Loucy (cell line): Measurements from ENCODE around the gene NFIX.

Experiments used
- H2AFZ ChIP-seq: fragments of 200-600 bp; sonication (generic); 2 replicates; pipeline ENCODE4 v1.6.0; 2016; ENCODE audit warnings: antibody characterized with exemption, mild to moderate bottlenecking, low read length, moderate library complexity
- H3F3A ChIP-seq: fragments of 200-600 bp; 2 replicates; pipeline ENCODE4 v1.6.0; 2016; ENCODE audit warnings: antibody characterized with exemption, low read depth, mild to moderate bottlenecking
- H3K27me3 ChIP-seq: fragments of 200-600 bp; sonication (generic); 2 replicates; pipeline ENCODE4 v1.6.1; 2014; ENCODE audit warnings: low read length, mild to moderate bottlenecking; ENCODE audit not compliant: insufficient read depth, poor library complexity, severe bottlenecking
- H3K36me3 ChIP-seq: fragments of 200-600 bp; sonication (generic); 2 replicates; pipeline ENCODE4 v1.6.1; 2016; ENCODE audit warnings: low read length; ENCODE audit not compliant: insufficient read depth
- H3K4me1 ChIP-seq: fragments of 200-600 bp; sonication (generic); 2 replicates; pipeline ENCODE4 v1.5.1; 2014; ENCODE audit warnings: low read length, mild to moderate bottlenecking; ENCODE audit not compliant: insufficient read depth, poor library complexity, severe bottlenecking
- H3K4me2 ChIP-seq: fragments of 200-600 bp; sonication (generic); 2 replicates; pipeline ENCODE4 v1.6.0; 2014; ENCODE audit warnings: antibody characterized with exemption, low read length, low read depth, mild to moderate bottlenecking; ENCODE audit not compliant: poor library complexity, severe bottlenecking
- H3K4me3 ChIP-seq: fragments of 200-600 bp; sonication (generic); 2 replicates; pipeline ENCODE4 v1.5.1; 2014; ENCODE audit warnings: low read length, mild to moderate bottlenecking, mixed read lengths; ENCODE audit not compliant: poor library complexity, severe bottlenecking
- H3K79me2 ChIP-seq: fragments of 200-600 bp; sonication (generic); 2 replicates; pipeline ENCODE4 v1.6.1; 2014; ENCODE audit warnings: low read length; ENCODE audit not compliant: insufficient read depth
- H3K9ac ChIP-seq: fragments of 200-600 bp; sonication (generic); 2 replicates; pipeline ENCODE4 v1.6.0; 2014; ENCODE audit warnings: mild to moderate bottlenecking, low read depth, low read length, moderate library complexity; ENCODE audit not compliant: poor library complexity, severe bottlenecking
- H3K9me2 ChIP-seq: fragments of 200-600 bp; sonication (generic); replicated peaks from 2 replicates; pipeline ENCODE4 v1.6.1; 2016; ENCODE audit warnings: low read depth, low read length, mixed read lengths
- H3K9me3 ChIP-seq: fragments of 200-600 bp; sonication (generic); 2 replicates; pipeline ENCODE4 v1.6.1; 2014; ENCODE audit warnings: mild to moderate bottlenecking, antibody characterized with exemption, low read length, low read depth; ENCODE audit not compliant: insufficient read depth
- H4K20me1 ChIP-seq: fragments of 200-600 bp; sonication (generic); 2 replicates; pipeline ENCODE4 v1.6.0; 2014; ENCODE audit warnings: antibody characterized with exemption, low read length, mild to moderate bottlenecking; ENCODE audit not compliant: insufficient read depth, poor library complexity, severe bottlenecking
- EZH2phosphoT487 ChIP-seq: fragments of 200-600 bp; IDR thresholded peaks from 2 replicates; pipeline ENCODE4 v1.6.1; 2018; ENCODE audit warnings: antibody characterized with exemption, mild to moderate bottlenecking, moderate library complexity, borderline replicate concordance
- TF ChIP-seq, protein P1 (sequence below): fragments of 200-600 bp; sonication (generic); conservative IDR thresholded peaks from 2 replicates; pipeline ENCODE4 v1.5.1; 2014; ENCODE audit warnings: mild to moderate bottlenecking, antibody characterized with exemption, low read length

Gene NFIX

DNA sequence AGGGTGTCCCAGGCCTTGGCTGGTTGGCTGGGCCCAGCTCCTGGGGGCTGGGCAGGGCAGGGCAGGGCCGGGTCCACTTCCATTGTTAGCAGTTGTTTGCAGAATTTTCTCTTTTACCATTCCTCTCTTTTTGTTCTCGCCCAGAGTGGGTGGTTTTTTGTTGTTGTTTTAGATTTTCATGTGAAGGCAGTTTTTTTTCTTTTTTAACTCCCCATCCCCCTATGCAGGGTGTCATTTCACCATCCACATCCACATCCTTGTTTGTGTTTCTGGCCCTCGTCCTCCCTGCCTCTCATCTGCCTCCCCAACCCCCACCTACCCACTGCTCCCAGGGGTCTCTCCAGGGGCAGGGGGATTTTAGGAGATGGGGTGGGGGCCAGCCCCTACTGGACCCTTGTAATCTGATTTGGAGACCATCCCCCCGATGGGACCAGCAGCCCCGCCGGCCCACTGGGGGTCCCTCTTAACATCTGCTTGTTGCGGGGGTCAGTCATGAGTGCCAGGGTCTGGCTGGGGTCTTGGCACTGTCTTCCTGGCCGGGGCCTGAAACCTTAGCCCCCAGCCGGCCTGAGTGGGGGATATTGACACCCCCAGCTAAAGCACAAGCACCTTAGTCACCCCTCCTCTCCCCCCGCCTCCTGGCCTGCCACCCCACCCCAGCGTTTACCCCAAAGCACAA lies 144.5 kb downstream of the NFIX start:
- no peaks in the 10 kb centered on the region for H3K27me3 ChIP-seq
- no peaks in the 10 kb centered on the region for H3K9me3 ChIP-seq
- no peaks in the 10 kb centered on the region for H3K4me1 ChIP-seq
- TF ChIP-seq, protein P1, sequence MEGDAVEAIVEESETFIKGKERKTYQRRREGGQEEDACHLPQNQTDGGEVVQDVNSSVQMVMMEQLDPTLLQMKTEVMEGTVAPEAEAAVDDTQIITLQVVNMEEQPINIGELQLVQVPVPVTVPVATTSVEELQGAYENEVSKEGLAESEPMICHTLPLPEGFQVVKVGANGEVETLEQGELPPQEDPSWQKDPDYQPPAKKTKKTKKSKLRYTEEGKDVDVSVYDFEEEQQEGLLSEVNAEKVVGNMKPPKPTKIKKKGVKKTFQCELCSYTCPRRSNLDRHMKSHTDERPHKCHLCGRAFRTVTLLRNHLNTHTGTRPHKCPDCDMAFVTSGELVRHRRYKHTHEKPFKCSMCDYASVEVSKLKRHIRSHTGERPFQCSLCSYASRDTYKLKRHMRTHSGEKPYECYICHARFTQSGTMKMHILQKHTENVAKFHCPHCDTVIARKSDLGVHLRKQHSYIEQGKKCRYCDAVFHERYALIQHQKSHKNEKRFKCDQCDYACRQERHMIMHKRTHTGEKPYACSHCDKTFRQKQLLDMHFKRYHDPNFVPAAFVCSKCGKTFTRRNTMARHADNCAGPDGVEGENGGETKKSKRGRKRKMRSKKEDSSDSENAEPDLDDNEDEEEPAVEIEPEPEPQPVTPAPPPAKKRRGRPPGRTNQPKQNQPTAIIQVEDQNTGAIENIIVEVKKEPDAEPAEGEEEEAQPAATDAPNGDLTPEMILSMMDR: no peak
- no peak for TF ChIP-seq EZH2phosphoT487
- peaks cover 43% of the 10 kb centered on the region; the same call in 1 of the 2 replicates for H3K36me3 ChIP-seq
- no peaks in the 10 kb centered on the region for H4K20me1 ChIP-seq
- H3K9me2 ChIP-seq: no peaks in the 10 kb centered on the region
- H2AFZ ChIP-seq: no peak overlapping the region
- no peaks in the 10 kb centered on the region for H3F3A ChIP-seq
- no peak overlapping the region for H3K4me2 ChIP-seq
- H3K9ac ChIP-seq: no peak overlapping the region
- peaks cover 7% of the 10 kb centered on the region; the same call in 1 of the 2 replicates for H3K79me2 ChIP-seq
- H3K4me3 ChIP-seq: no peak overlapping the region

DNA sequence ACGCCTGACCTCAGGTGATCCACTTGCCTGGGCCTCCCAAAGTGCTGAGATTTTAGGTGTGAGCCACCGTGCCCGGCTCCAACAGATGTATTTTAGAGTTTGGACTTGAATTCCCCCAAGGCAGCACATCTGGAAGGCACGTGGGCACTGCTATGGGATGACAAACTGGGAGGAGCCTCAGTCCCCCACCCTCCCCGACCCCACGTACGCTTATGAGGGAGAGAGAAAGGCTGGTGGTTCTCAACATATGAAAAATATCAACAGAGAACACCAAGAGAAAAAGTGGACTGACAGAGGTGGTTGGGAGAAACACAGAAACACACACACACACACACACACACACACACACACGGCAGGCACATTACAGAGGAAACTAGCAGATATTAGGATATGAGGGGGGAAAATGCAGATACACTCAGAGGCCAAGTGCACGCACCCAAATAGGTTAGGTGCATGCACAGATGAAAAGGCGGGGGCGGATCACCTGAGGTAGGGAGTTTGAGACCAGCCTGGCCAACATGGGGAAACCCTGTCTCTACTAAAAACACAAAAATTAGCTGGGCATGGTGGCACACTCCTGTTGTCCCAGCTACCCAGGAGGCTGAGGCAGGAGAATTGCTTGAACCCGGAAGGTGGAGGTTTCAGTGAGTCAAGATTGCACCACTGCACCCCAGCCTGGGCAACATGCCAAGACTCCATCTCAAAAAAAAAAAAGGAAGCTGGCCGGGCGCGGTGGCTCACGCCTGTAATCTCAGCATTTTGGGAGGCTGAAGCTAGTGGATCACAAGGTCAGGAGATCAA lies 151.7 kb downstream of the NFIX start:
- no peaks in the 10 kb centered on the region for H4K20me1 ChIP-seq
- H3K79me2 ChIP-seq: peaks cover 26% of the 10 kb centered on the region
- H2AFZ ChIP-seq: no peak overlapping the region
- TF ChIP-seq EZH2phosphoT487: no peak
- TF ChIP-seq, protein P1: no peak
- no peaks in the 10 kb centered on the region for H3F3A ChIP-seq
- no peaks in the 10 kb centered on the region for H3K9me2 ChIP-seq
- no peaks in the 10 kb centered on the region for H3K27me3 ChIP-seq
- H3K9me3 ChIP-seq: no peaks in the 10 kb centered on the region
- H3K4me1 ChIP-seq: peaks cover 9% of the 10 kb centered on the region
- H3K4me3 ChIP-seq: no peak overlapping the region
- no peak overlapping the region for H3K4me2 ChIP-seq
- H3K36me3 ChIP-seq: no peaks in the 10 kb centered on the region
- H3K9ac ChIP-seq: no peak overlapping the region
